ENCODE data around the gene NCOA3.

GRCh38 chr20:47529840-47530239 lies 28.2 kb downstream of the NCOA3 start:
- TF ChIP-seq REST (IDR thresholded peaks at IDR 0.05; ENCODE audit: low read depth) (no peak), CEBPB (IDR thresholded peaks at IDR 0.05) (no peak), MAX (IDR thresholded peaks at IDR 0.05) (no peak), EP300 (IDR thresholded peaks at IDR 0.05; ENCODE audit: borderline replicate concordance) (no peak)

Data from Ishikawa (cell line).